Mesendoderm (in vitro differentiated cells): ENCODE data around the gene LCN10.

Source experiments
- DNase-seq: peaks from one replicate; pipeline ENCODE4 v3.0.0; 2013
- H2AK5ac ChIP-seq: 2 replicates; pipeline ENCODE4 v1.6.1; 2013; ENCODE audit warnings: low read length, inconsistent platforms
- H2BK120ac ChIP-seq: 2 replicates; pipeline ENCODE4 v1.6.1; 2013; ENCODE audit warnings: low read depth, mild to moderate bottlenecking, low read length, moderate library complexity, mixed read lengths
- H2BK15ac ChIP-seq: replicated peaks from 2 replicates; pipeline ENCODE4 v1.6.1; 2013; ENCODE audit warnings: low read depth, mild to moderate bottlenecking, moderate library complexity
- H2BK5ac ChIP-seq: 2 replicates; pipeline ENCODE4 v1.6.1; 2013; ENCODE audit warnings: low read length, inconsistent platforms
- H3K18ac ChIP-seq: 2 replicates; pipeline ENCODE4 v1.6.1; 2013; ENCODE audit warnings: mild to moderate bottlenecking, low read length, mixed read lengths
- H3K23ac ChIP-seq: one replicate; pipeline ENCODE4 v1.6.1; 2013; ENCODE audit warnings: low read length
- H3K27ac ChIP-seq: 2 replicates; pipeline ENCODE4 v1.5.1; 2013; ENCODE audit warnings: low read depth, mild to moderate bottlenecking, inconsistent platforms, low read length, moderate library complexity
- H3K27me3 ChIP-seq: 2 replicates; pipeline ENCODE4 v1.6.1; 2013; ENCODE audit warnings: low read length, control low read depth, mild to moderate bottlenecking, inconsistent platforms; ENCODE audit not compliant: insufficient read depth, poor library complexity
- H3K36me3 ChIP-seq: 2 replicates; pipeline ENCODE4 v1.6.1; 2013; ENCODE audit warnings: low read length, inconsistent platforms; ENCODE audit not compliant: control insufficient read depth, insufficient read depth
- H3K4ac ChIP-seq: one replicate; pipeline ENCODE4 v1.6.1; 2013; ENCODE audit warnings: low read depth, mild to moderate bottlenecking, low read length, moderate library complexity
- H3K4me1 ChIP-seq: 2 replicates; pipeline ENCODE4 v1.6.1; 2013; ENCODE audit warnings: low read depth, low read length, inconsistent platforms; ENCODE audit not compliant: control insufficient read depth
- H3K4me2 ChIP-seq: 2 replicates; pipeline ENCODE4 v1.6.1; 2013; ENCODE audit warnings: low read length
- H3K4me3 ChIP-seq: 2 replicates; pipeline ENCODE4 v1.5.1; 2013; ENCODE audit warnings: mild to moderate bottlenecking, low read length
- H3K56ac ChIP-seq: one replicate; pipeline ENCODE4 v1.6.1; 2013; ENCODE audit warnings: low read length
- H3K79me1 ChIP-seq: 2 replicates; pipeline ENCODE4 v1.6.1; 2013; ENCODE audit warnings: low read length, inconsistent platforms
- H3K79me2 ChIP-seq: 2 replicates; pipeline ENCODE4 v1.6.1; 2013; ENCODE audit warnings: mild to moderate bottlenecking, low read length; ENCODE audit not compliant: control insufficient read depth, insufficient read depth
- H3K9ac ChIP-seq: 2 replicates; pipeline ENCODE4 v1.6.1; 2013; ENCODE audit warnings: low read length, inconsistent platforms
- H4K5ac ChIP-seq: one replicate; pipeline ENCODE4 v1.6.1; 2013; ENCODE audit warnings: low read length
- H4K8ac ChIP-seq: one replicate; pipeline ENCODE4 v1.6.1; 2013; ENCODE audit warnings: low read depth, mild to moderate bottlenecking, control low read depth, low read length, moderate library complexity
- WGBS: extraction: QIAGEN DNeasy Blood & Tissue Kit; methylation state at CpG from one replicate; pipeline ENCODE4 v1.1.7; 2013; ENCODE audit warnings: low lambda C conversion rate, missing lambda C conversion rate; ENCODE audit not compliant: insufficient coverage; ENCODE audit errors: extremely low coverage; 5-methylcytosine and 5-hydroxymethylcytosine counted together

LCN10 gene

GRCh38 chr9:136722093-136722968, 20.4 kb downstream of the LCN10 start:
- no peak overlapping the region for H3K9ac ChIP-seq
- no peak overlapping the region for H2BK120ac ChIP-seq
- peaks cover 15% of the 10 kb centered on the region for H3K79me1 ChIP-seq
- H4K5ac ChIP-seq, result no peak overlapping the region
- H3K23ac ChIP-seq, result no peak overlapping the region
- peaks cover 3% of the 10 kb centered on the region for H3K4me1 ChIP-seq
- no peak overlapping the region for H3K18ac ChIP-seq
- H2AK5ac ChIP-seq, result no peak overlapping the region
- H3K56ac ChIP-seq, result no peak overlapping the region
- H3K4me3 ChIP-seq, result no peak overlapping the region
- H3K79me2 ChIP-seq, result peaks cover 21% of the 10 kb centered on the region
- no peak overlapping the region for H3K4ac ChIP-seq
- WGBS, result no CpG with 5 or more reads among the region's 31 CpGs
- H3K4me2 ChIP-seq, result no peak overlapping the region
- no peak overlapping the region for H3K27ac ChIP-seq
- no peak overlapping the region for H2BK15ac ChIP-seq
- H3K27me3 ChIP-seq, result no peaks in the 10 kb centered on the region
- H2BK5ac ChIP-seq, result no peak overlapping the region
- H4K8ac ChIP-seq, result no peak overlapping the region
- DNase-seq, result no peak
- peaks cover 14% of the 10 kb centered on the region for H3K36me3 ChIP-seq

DNA sequence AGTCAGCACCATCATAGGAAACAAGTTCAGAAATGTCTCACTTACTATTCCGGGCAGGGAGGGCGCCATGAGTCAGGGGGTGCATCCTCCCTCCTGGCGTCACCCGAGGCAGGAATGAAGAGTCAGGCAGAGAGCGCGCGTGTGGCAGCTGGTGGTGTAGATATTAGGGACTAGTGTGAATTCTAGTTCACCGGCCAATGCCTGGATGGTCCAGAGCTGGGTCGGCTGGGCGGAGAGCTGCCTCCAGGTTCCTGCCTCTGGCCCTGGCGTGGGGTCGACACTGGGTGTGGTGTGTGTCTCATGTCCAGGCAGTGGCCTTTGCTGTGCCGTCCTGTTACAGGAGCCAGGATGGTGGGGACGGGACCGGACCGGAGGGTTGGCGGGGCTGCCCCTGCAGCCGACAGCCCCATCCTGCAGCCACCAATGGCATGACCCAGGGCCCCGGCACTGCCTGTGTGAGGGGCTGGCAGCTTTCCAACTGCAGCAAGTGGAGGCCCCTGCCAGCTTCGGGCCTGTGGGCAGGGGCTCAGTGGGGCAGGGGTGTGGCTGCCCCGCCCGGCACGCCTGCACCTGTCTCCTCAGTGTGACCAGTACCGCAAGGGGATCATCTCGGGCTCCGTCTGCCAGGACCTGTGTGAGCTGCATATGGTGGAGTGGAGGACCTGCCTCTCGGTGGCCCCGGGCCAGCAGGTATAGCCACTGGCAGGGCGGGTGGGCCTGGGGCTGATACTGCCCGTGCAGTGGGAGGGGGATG, 21.2 kb downstream of the LCN10 start:
- Histone ChIP-seq H2BK120ac (no peak overlapping the region), H3K27me3 (no peaks in the 10 kb centered on the region), H3K4me2 (no peak overlapping the region), H3K23ac (no peak overlapping the region), H2AK5ac (no peak overlapping the region), H2BK5ac (no peak overlapping the region), H3K79me2 (peaks cover 13% of the 10 kb centered on the region), H3K79me1 (peaks cover 13% of the 10 kb centered on the region), H3K56ac (no peak overlapping the region), H4K8ac (no peak overlapping the region), H3K4ac (no peak overlapping the region), H2BK15ac (no peak overlapping the region), H3K9ac (no peak overlapping the region), H4K5ac (no peak overlapping the region), H3K18ac (no peak overlapping the region), H3K27ac (no peak overlapping the region), H3K4me1 (peaks cover 3% of the 10 kb centered on the region), H3K4me3 (no peak overlapping the region), H3K36me3 (peaks cover 14% of the 10 kb centered on the region)
- no peak for DNase-seq
- WGBS, result no CpG with 5 or more reads among the region's 30 CpGs

DNA sequence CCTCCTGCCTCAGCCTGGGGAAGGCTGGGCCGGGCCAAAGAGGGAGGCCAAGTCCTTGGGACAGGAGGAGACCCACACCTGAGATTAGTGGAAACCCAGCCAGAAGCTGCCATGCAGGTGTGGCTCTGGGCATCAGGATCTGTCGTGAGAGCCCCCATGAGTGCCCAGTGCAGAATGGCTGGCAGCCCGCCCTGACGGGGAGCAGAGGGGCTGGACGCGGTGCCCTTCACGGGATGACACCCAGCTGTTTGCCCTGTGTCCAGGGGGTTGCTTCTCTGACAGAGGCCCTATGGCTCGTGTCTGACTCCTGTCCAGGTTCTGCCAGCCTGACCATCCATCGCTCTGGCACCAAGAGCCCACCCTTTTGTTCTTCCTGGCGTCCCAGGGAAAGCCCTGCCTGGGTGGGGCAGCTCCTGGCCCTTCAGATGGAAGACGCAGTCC, 21.8 kb downstream of the LCN10 start:
- Histone ChIP-seq H3K4me1 (peaks cover 2% of the 10 kb centered on the region), H2BK15ac (no peak overlapping the region), H4K8ac (no peak overlapping the region), H3K79me2 (peaks cover 7% of the 10 kb centered on the region), H3K79me1 (peaks cover 7% of the 10 kb centered on the region), H3K4me3 (no peak overlapping the region), H3K56ac (no peak overlapping the region), H3K27me3 (no peaks in the 10 kb centered on the region), H3K36me3 (peaks cover 10% of the 10 kb centered on the region), H2BK120ac (no peak overlapping the region), H3K4ac (no peak overlapping the region), H4K5ac (no peak overlapping the region), H2AK5ac (no peak overlapping the region), H3K4me2 (no peak overlapping the region), H3K27ac (no peak overlapping the region), H2BK5ac (no peak overlapping the region), H3K23ac (no peak overlapping the region), H3K18ac (no peak overlapping the region), H3K9ac (no peak overlapping the region)
- no peak for DNase-seq
- WGBS, result no CpG with 5 or more reads among the region's 11 CpGs

DNA sequence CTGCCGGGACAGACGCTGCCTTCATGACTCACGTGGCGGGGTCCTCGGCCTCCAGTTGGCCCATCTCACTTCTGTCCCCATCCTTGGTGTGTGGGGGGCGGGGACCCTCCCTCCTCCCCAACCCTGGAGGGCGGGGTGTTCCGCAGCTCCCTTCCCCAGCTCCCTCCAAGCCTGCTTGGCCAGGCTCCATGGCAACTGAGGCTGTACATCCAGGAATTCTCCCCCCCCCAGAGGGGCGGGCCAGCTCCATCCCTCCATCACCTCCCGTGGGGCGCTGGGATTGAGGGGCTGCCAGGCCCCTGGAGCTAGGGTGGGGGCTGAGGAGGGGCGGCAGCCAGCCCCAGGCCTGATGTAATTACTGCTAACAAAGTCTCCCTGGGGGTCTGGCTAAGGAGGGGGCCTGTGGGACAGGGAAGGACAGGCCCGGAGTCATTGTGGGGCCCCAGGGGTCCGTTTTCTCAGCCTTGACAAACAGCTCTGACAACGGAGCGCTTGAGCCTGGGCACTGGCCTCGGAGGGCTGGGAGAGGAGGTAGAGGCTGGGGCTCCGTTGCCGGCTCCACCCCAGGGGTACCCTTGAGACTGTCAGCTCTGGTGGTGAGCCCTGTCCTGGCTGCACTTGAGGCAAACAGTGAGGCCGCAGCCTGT, 22.4 kb downstream of the LCN10 start:
- no peaks in the 10 kb centered on the region for H3K4me1 ChIP-seq
- no peak overlapping the region for H2BK5ac ChIP-seq
- H3K9ac ChIP-seq, result no peak overlapping the region
- no peak overlapping the region for H3K23ac ChIP-seq
- H3K36me3 ChIP-seq, result peaks cover 6% of the 10 kb centered on the region
- H3K4ac ChIP-seq, result no peak overlapping the region
- peaks cover 2% of the 10 kb centered on the region for H3K79me1 ChIP-seq
- H3K18ac ChIP-seq, result no peak overlapping the region
- H3K27me3 ChIP-seq, result no peaks in the 10 kb centered on the region
- H3K56ac ChIP-seq, result no peak overlapping the region
- H3K79me2 ChIP-seq, result peaks cover 1% of the 10 kb centered on the region
- no peak overlapping the region for H3K4me2 ChIP-seq
- no peak overlapping the region for H2BK120ac ChIP-seq
- H2BK15ac ChIP-seq, result no peak overlapping the region
- no peak overlapping the region for H3K27ac ChIP-seq
- no peak overlapping the region for H2AK5ac ChIP-seq
- WGBS, result no CpG with 5 or more reads among the region's 20 CpGs
- DNase-seq, result no peak
- H4K8ac ChIP-seq, result no peak overlapping the region
- H3K4me3 ChIP-seq, result no peak overlapping the region
- no peak overlapping the region for H4K5ac ChIP-seq

- no CpG with 5 or more reads among the region's 24 CpGs for WGBS
- Histone ChIP-seq H2BK120ac (no peak overlapping the region), H3K4ac (no peak overlapping the region), H2AK5ac (no peak overlapping the region), H3K4me2 (no peak overlapping the region), H3K27ac (no peak overlapping the region), H3K4me3 (no peak overlapping the region), H3K79me2 (no peaks in the 10 kb centered on the region), H3K23ac (no peak overlapping the region), H3K4me1 (no peaks in the 10 kb centered on the region), H3K56ac (no peak overlapping the region), H3K36me3 (peaks cover 5% of the 10 kb centered on the region), H3K9ac (no peak overlapping the region), H4K8ac (no peak overlapping the region), H3K18ac (no peak overlapping the region), H3K27me3 (no peaks in the 10 kb centered on the region), H4K5ac (no peak overlapping the region), H2BK5ac (no peak overlapping the region), H3K79me1 (peaks cover 2% of the 10 kb centered on the region), H2BK15ac (no peak overlapping the region)
- DNase-seq, result no peak
Observed at GRCh38 chr9:136719195-136719880, 23.4 kb downstream of the LCN10 start.
